A549 (cell line): Measurements from ENCODE around the gene MAGI2.

ENCODE experiments used
- EP300 ChIP-seq, 2 experiments: fragments of >200 bp; sonication (Bioruptor Twin); formaldehyde crosslinking; IDR thresholded peaks; 2 replicates in 1 of 2; 3 replicates in 1 of 2; pipeline ENCODE4 v1.6.1; 2016 to 2017
- NFE2L2 ChIP-seq: fragments of 150-350 bp; conservative IDR thresholded peaks from 2 replicates; pipeline ENCODE4 v1.6.1; 2014; ENCODE audit warnings: low read length
- PHF8 ChIP-seq: fragments of 200-600 bp; sonication (generic); IDR thresholded peaks from 2 replicates; pipeline ENCODE4 v1.6.1; 2016; ENCODE audit warnings: low read depth, mild to moderate bottlenecking, antibody characterized with exemption, moderate library complexity, borderline replicate concordance
- POLR2A ChIP-seq: IDR thresholded peaks from 2 replicates; pipeline ENCODE4 v1.6.1; 2012; ENCODE audit warnings: mild to moderate bottlenecking, low read length
- RFX5 ChIP-seq: fragments of 450-650 bp; IDR thresholded peaks from 2 replicates; pipeline ENCODE4 v1.7.1; 2014; ENCODE audit warnings: antibody characterized with exemption, mild to moderate bottlenecking, moderate library complexity
- SMC3 ChIP-seq: fragments of >200 bp; sonication (Bioruptor Twin); formaldehyde crosslinking; IDR thresholded peaks from 3 replicates; pipeline ENCODE4 v1.6.1; 2018; ENCODE audit warnings: inconsistent platforms
- SREBF2 ChIP-seq: fragments of 450-650 bp; IDR thresholded peaks from 2 replicates; pipeline ENCODE4 v1.6.1; 2014; ENCODE audit warnings: mild to moderate bottlenecking, moderate library complexity
- TF ChIP-seq, protein P1 (sequence below): fragments of 200-600 bp; sonication (generic); IDR thresholded peaks from 2 replicates; pipeline ENCODE4 v1.6.1; 2016; ENCODE audit warnings: antibody characterized with exemption, mild to moderate bottlenecking, moderate library complexity
- TF ChIP-seq, protein P2 (sequence below): fragments of >200 bp; sonication (Bioruptor Twin); formaldehyde crosslinking; IDR thresholded peaks from 3 replicates; pipeline ENCODE4 v1.5.1; 2016
- TF ChIP-seq, protein P3 (sequence below): IDR thresholded peaks from 2 replicates; pipeline ENCODE4 v1.6.1; 2012; ENCODE audit warnings: low read depth, borderline replicate concordance

DNA sequence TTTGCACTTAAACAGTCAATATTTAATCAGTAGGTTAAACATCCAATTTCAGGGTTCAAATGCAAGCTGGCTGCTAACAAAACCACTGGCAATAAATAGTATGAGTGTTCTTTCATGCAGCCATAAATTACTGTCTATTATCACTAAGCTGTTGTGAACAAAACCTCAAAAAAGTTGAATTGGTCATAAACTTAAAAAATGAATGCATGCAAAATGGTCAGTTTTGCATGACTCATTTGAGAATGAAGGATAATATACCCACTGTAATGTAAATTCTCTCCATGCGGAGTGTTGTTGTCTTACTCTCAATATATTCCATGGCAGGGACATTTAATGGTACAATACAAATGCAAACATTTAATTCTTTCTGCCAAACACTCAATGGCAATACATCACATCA, 226.4 kb downstream of the MAGI2 start:
- no peak for TF ChIP-seq POLR2A
- TF ChIP-seq, protein P1, sequence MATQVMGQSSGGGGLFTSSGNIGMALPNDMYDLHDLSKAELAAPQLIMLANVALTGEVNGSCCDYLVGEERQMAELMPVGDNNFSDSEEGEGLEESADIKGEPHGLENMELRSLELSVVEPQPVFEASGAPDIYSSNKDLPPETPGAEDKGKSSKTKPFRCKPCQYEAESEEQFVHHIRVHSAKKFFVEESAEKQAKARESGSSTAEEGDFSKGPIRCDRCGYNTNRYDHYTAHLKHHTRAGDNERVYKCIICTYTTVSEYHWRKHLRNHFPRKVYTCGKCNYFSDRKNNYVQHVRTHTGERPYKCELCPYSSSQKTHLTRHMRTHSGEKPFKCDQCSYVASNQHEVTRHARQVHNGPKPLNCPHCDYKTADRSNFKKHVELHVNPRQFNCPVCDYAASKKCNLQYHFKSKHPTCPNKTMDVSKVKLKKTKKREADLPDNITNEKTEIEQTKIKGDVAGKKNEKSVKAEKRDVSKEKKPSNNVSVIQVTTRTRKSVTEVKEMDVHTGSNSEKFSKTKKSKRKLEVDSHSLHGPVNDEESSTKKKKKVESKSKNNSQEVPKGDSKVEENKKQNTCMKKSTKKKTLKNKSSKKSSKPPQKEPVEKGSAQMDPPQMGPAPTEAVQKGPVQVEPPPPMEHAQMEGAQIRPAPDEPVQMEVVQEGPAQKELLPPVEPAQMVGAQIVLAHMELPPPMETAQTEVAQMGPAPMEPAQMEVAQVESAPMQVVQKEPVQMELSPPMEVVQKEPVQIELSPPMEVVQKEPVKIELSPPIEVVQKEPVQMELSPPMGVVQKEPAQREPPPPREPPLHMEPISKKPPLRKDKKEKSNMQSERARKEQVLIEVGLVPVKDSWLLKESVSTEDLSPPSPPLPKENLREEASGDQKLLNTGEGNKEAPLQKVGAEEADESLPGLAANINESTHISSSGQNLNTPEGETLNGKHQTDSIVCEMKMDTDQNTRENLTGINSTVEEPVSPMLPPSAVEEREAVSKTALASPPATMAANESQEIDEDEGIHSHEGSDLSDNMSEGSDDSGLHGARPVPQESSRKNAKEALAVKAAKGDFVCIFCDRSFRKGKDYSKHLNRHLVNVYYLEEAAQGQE: no peak
- TF ChIP-seq PHF8: no peak
- no peak for TF ChIP-seq SREBF2
- no peak for TF ChIP-seq RFX5
- TF ChIP-seq, protein P2, sequence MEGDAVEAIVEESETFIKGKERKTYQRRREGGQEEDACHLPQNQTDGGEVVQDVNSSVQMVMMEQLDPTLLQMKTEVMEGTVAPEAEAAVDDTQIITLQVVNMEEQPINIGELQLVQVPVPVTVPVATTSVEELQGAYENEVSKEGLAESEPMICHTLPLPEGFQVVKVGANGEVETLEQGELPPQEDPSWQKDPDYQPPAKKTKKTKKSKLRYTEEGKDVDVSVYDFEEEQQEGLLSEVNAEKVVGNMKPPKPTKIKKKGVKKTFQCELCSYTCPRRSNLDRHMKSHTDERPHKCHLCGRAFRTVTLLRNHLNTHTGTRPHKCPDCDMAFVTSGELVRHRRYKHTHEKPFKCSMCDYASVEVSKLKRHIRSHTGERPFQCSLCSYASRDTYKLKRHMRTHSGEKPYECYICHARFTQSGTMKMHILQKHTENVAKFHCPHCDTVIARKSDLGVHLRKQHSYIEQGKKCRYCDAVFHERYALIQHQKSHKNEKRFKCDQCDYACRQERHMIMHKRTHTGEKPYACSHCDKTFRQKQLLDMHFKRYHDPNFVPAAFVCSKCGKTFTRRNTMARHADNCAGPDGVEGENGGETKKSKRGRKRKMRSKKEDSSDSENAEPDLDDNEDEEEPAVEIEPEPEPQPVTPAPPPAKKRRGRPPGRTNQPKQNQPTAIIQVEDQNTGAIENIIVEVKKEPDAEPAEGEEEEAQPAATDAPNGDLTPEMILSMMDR: no peak
- no peak for TF ChIP-seq NFE2L2
- TF ChIP-seq, protein P3, sequence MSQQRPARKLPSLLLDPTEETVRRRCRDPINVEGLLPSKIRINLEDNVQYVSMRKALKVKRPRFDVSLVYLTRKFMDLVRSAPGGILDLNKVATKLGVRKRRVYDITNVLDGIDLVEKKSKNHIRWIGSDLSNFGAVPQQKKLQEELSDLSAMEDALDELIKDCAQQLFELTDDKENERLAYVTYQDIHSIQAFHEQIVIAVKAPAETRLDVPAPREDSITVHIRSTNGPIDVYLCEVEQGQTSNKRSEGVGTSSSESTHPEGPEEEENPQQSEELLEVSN: no peak
- TF ChIP-seq EP300 (IDR thresholded peaks at IDR 0.05): no peak
- no peak for TF ChIP-seq SMC3
